Endodermal cell (in vitro differentiated cells): ENCODE measurements around the gene EPN3. TPM values are rescaled to one million over a fixed set of nuclear protein-coding genes. Genes with fewer than 3 reads are reported as not detected.

Experiments
- DNase-seq: peaks from one replicate; pipeline ENCODE4 v3.0.0-alpha.2; 2017
- H3K27ac ChIP-seq: 2 replicates; pipeline ENCODE4 v1.5.1; 2013; ENCODE audit warnings: mild to moderate bottlenecking, low read depth, low read length, moderate library complexity
- H3K27me3 ChIP-seq: 2 replicates; pipeline ENCODE4 v1.6.1; 2013; ENCODE audit warnings: mild to moderate bottlenecking, low read length, moderate library complexity; ENCODE audit not compliant: insufficient read depth, control insufficient read depth, poor library complexity, severe bottlenecking
- H3K36me3 ChIP-seq: 2 replicates; pipeline ENCODE4 v1.7.0; 2013; ENCODE audit warnings: mild to moderate bottlenecking, low read length, moderate library complexity; ENCODE audit not compliant: control insufficient read depth, insufficient read depth
- H3K4me1 ChIP-seq: one replicate; pipeline ENCODE4 v1.7.0; 2013; ENCODE audit warnings: low read length; ENCODE audit not compliant: control insufficient read depth, insufficient read depth
- H3K4me3 ChIP-seq: 2 replicates; pipeline ENCODE4 v1.5.1; 2013; ENCODE audit warnings: mild to moderate bottlenecking, low read length, moderate library complexity
- H3K9ac ChIP-seq: 2 replicates; pipeline ENCODE4 v1.6.1; 2013; ENCODE audit warnings: mild to moderate bottlenecking, low read length, moderate library complexity; ENCODE audit not compliant: poor library complexity, severe bottlenecking; ENCODE audit errors: extremely low read depth
- H3K9me3 ChIP-seq: 2 replicates; pipeline ENCODE4 v1.6.1; 2013; ENCODE audit warnings: mild to moderate bottlenecking, low read length, moderate library complexity; ENCODE audit not compliant: control insufficient read depth
- H3K27ac Mint-ChIP-seq: 2 replicates; pipeline ENCODE4 v1.8.0; 2020; ENCODE audit warnings: mixed read lengths
- H3K27me3 Mint-ChIP-seq: 2 replicates; pipeline ENCODE4 v1.8.0; 2021; ENCODE audit warnings: mild to moderate bottlenecking, mixed read lengths; ENCODE audit not compliant: insufficient read depth
- H3K36me3 Mint-ChIP-seq: 2 replicates; pipeline ENCODE4 v1.8.0; 2020; ENCODE audit warnings: low read depth, mixed read lengths
- H3K4me1 Mint-ChIP-seq: 2 replicates; pipeline ENCODE4 v1.8.0; 2020; ENCODE audit warnings: mixed read lengths
- H3K4me3 Mint-ChIP-seq: 2 replicates; pipeline ENCODE4 v1.8.0; 2020; ENCODE audit warnings: mild to moderate bottlenecking, moderate library complexity, mixed read lengths
- H3K9me3 Mint-ChIP-seq: 2 replicates; pipeline ENCODE4 v1.8.0; 2020; ENCODE audit warnings: mild to moderate bottlenecking, mixed read lengths
- CTCF ChIP-seq: fragments of 200-600 bp; sonication (generic); conservative IDR thresholded peaks from 2 replicates; pipeline ENCODE4 v1.5.0; 2021; ENCODE audit warnings: antibody characterized with exemption, mild to moderate bottlenecking
- WGBS, 2 experiments: methylation state at CpG; one replicate each; pipeline versions ENCODE4 v1.1.5 to v1.1.7; 2013; ENCODE audit warnings: missing lambda C conversion rate in 2 of 2, mixed read lengths in 1 of 2; ENCODE audit not compliant: insufficient coverage in 1 of 2, insufficient read length in 1 of 2; 5-methylcytosine and 5-hydroxymethylcytosine counted together
- total RNA-seq, 2 donors: library from RNA; stranded (reverse); fragmentation: NEBNext Ultra II Directional in 1 of 2; extraction: Animal tissue kit (Norgen Biotek cat#: 25700) in 1 of 2; gene quantifications; 2 replicates in 1 of 2; 3 replicates in 1 of 2; pipeline ENCODE4 v1.2.1, GENCODE V29; 2021

The EPN3 gene
- total RNA-seq, 2 donors from 2014 or later = 0.66 TPM; not detected in 1

- no peak for DNase-seq
- no peaks in the 10 kb centered on the region for H3K36me3 ChIP-seq
- peaks cover 27% of the 10 kb centered on the region for H3K27me3 ChIP-seq
- H3K27ac ChIP-seq = no peak overlapping the region
- no peak for TF ChIP-seq CTCF
- H3K9me3 ChIP-seq = no peaks in the 10 kb centered on the region
- Mint-ChIP-seq H3K36me3 (no peaks in the 10 kb centered on the region), H3K9me3 (no peaks in the 10 kb centered on the region), H3K4me1 (peaks cover 22% of the 10 kb centered on the region), H3K27me3 (peaks cover 38% of the 10 kb centered on the region), H3K4me3 (no peak overlapping the region), H3K27ac (no peak overlapping the region)
- H3K4me1 ChIP-seq = peaks cover 6% of the 10 kb centered on the region
- WGBS, 2 experiments = 92 to 95% methylated on average over 12 to 20 of the region's 20 CpGs
- no peak overlapping the region for H3K9ac ChIP-seq
- H3K4me3 ChIP-seq = no peak overlapping the region
Measured at GRCh38 chr17:50537721-50538548, 5.4 kb downstream of the EPN3 start.

GRCh38 chr17:50538549-50539410, 6.2 kb downstream of the EPN3 start:
- peaks cover 30% of the 10 kb centered on the region for H3K27me3 Mint-ChIP-seq
- no peaks in the 10 kb centered on the region for H3K9me3 Mint-ChIP-seq
- peaks cover 6% of the 10 kb centered on the region for H3K4me1 ChIP-seq
- H3K4me3 ChIP-seq = no peak overlapping the region
- DNase-seq = peak; percentile 71
- H3K4me3 Mint-ChIP-seq = no peak overlapping the region
- H3K9me3 ChIP-seq = no peaks in the 10 kb centered on the region
- no peak overlapping the region for H3K9ac ChIP-seq
- TF ChIP-seq CTCF = no peak
- no peak overlapping the region for H3K27ac Mint-ChIP-seq
- no peaks in the 10 kb centered on the region for H3K36me3 Mint-ChIP-seq
- peaks cover 18% of the 10 kb centered on the region for H3K27me3 ChIP-seq
- 81 to 84% methylated on average over 14 to 20 of the region's 20 CpGs for WGBS, 2 experiments
- no peaks in the 10 kb centered on the region for H3K36me3 ChIP-seq
- peaks cover 15% of the 10 kb centered on the region for H3K4me1 Mint-ChIP-seq
- H3K27ac ChIP-seq = no peak overlapping the region

GRCh38 chr17:50539762-50540559, 7.4 kb downstream of the EPN3 start:
- Histone ChIP-seq H3K4me3 (no peak overlapping the region), H3K27ac (no peak overlapping the region), H3K27me3 (peaks cover 6% of the 10 kb centered on the region), H3K9ac (no peak overlapping the region), H3K4me1 (peaks cover 6% of the 10 kb centered on the region), H3K36me3 (no peaks in the 10 kb centered on the region), H3K9me3 (no peaks in the 10 kb centered on the region)
- no peak for TF ChIP-seq CTCF
- Mint-ChIP-seq H3K27me3 (peaks cover 26% of the 10 kb centered on the region), H3K27ac (no peak overlapping the region), H3K4me1 (peaks cover 10% of the 10 kb centered on the region), H3K4me3 (no peak overlapping the region), H3K36me3 (no peaks in the 10 kb centered on the region), H3K9me3 (no peaks in the 10 kb centered on the region)
- 83 to 92% methylated on average over 7 to 15 of the region's 15 CpGs for WGBS, 2 experiments
- peak; percentile 83 for DNase-seq
